Endometrium (tissue), 2 donors: ENCODE results near the gene CLDN24.

Experiments
- FAIRE-seq: peaks from 2 replicates; lab custom pipeline; 2012; peaks lifted over from hg19 to GRCh38; lab: Jason Lieb, UNC
- donor health status: control.
- donor health status: control.

Gene CLDN24

DNA sequence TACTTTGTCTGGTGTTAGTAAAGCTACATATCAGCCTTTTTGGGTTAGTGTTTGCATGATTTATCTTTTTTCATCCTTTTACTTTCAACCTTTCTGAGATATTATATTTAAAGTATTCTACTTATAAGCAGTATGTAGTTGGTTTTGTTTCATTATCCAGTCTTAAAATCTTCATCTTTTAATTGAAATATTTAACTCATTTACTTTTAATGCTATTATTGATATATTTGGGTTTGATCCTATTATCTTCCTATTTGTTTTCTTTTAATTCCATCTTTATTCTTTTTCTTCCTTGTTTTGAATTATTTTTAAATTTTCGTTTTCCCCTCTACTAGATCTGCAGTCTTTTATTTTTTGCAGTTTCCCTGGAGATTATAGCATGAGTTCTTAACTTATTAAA, 46.1 kb downstream of the CLDN24 start:
- no peak for FAIRE-seq

DNA sequence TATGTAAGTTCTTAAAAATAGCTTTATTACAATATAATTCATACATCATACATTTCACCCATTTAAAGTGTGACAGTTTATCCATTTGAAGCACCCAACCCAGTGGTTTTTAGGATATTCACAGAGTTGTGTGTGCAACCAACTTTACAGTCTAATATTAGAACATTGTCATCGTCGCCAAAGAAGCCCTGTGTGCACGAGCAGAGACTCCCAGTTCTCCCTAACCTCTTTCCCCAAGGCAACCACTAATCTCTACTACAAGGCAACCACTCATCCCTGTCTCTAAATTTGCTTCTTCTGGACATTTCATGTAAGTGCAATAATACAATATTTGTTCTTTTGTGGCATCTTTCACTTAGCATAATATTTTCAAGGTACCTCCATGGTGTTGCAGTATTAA, 49.8 kb downstream of the CLDN24 start:
- FAIRE-seq = no peak
